Hepatocyte (in vitro differentiated cells): ENCODE results near the gene KRT86. TPM values are rescaled to one million over a fixed set of nuclear protein-coding genes. Genes with fewer than 3 reads are reported as not detected.
"Not testable (repeated sequence)": the region's sequence is repeated elsewhere in the genome, so short reads cannot be mapped to it uniquely, and the experiment has no call there.

Experiments used
- DNase-seq: peaks from one replicate; pipeline ENCODE4 v3.0.0-alpha.2; 2016; ENCODE audit warnings: low spot score
- H2AFZ ChIP-seq: fragments of 200-600 bp; sonication (generic); 2 replicates; pipeline ENCODE4 v1.6.0; 2016; ENCODE audit warnings: antibody characterized with exemption, mild to moderate bottlenecking
- H3K27ac ChIP-seq: fragments of 200-600 bp; sonication (generic); 2 replicates; pipeline ENCODE4 v1.5.1; 2016; ENCODE audit warnings: mild to moderate bottlenecking
- H3K27me3 ChIP-seq: fragments of 200-600 bp; sonication (generic); 2 replicates; pipeline ENCODE4 v1.6.1; 2016
- H3K36me3 ChIP-seq: fragments of 200-600 bp; sonication (generic); replicated peaks from 2 replicates; pipeline ENCODE4 v1.5.1; 2016; ENCODE audit warnings: low read depth; ENCODE audit not compliant: insufficient read depth
- H3K4me1 ChIP-seq: fragments of 200-600 bp; sonication (generic); 2 replicates; pipeline ENCODE4 v1.5.1; 2016; ENCODE audit warnings: mild to moderate bottlenecking, moderate library complexity; ENCODE audit not compliant: insufficient read depth
- H3K4me2 ChIP-seq: fragments of 200-600 bp; sonication (generic); 2 replicates; pipeline ENCODE4 v1.6.0; 2016
- H3K4me3 ChIP-seq: fragments of 200-600 bp; sonication (generic); 2 replicates; pipeline ENCODE4 v1.5.1; 2016; ENCODE audit warnings: mild to moderate bottlenecking
- H3K79me2 ChIP-seq: fragments of 200-600 bp; sonication (generic); 2 replicates; pipeline ENCODE4 v1.6.0; 2017; ENCODE audit warnings: mild to moderate bottlenecking
- H3K9me2 ChIP-seq: fragments of 200-600 bp; sonication (generic); replicated peaks from 2 replicates; pipeline ENCODE4 v1.6.0; 2017; ENCODE audit warnings: mild to moderate bottlenecking; ENCODE audit not compliant: insufficient read depth
- H3K9me3 ChIP-seq: fragments of 200-600 bp; sonication (generic); 2 replicates; pipeline ENCODE4 v1.5.1; 2016; ENCODE audit warnings: low read depth, mild to moderate bottlenecking
- H4K20me1 ChIP-seq: fragments of 200-600 bp; sonication (generic); 2 replicates; pipeline ENCODE4 v1.6.0; 2016; ENCODE audit warnings: mild to moderate bottlenecking; ENCODE audit not compliant: insufficient read depth, poor library complexity, severe bottlenecking
- CTCF ChIP-seq: fragments of 200-600 bp; sonication (generic); IDR thresholded peaks from 2 replicates; pipeline ENCODE4 v1.5.1; 2016; ENCODE audit warnings: antibody characterized with exemption, mild to moderate bottlenecking; ENCODE audit not compliant: poor library complexity
- EZH2 ChIP-seq: fragments of 200-600 bp; sonication (generic); IDR thresholded peaks from 2 replicates; pipeline ENCODE4 v1.6.1; 2016; ENCODE audit warnings: antibody characterized with exemption, mild to moderate bottlenecking, borderline replicate concordance
- EZH2phosphoT487 ChIP-seq: fragments of 200-600 bp; sonication (generic); IDR thresholded peaks from one replicate; pipeline ENCODE4 v1.6.1; 2018; ENCODE audit warnings: antibody characterized with exemption, mild to moderate bottlenecking, low read depth, moderate library complexity; ENCODE audit not compliant: unreplicated experiment, severe bottlenecking
- WGBS: methylation state at CpG from one replicate; pipeline ENCODE4 v1.1.6; 2016; ENCODE audit warnings: low lambda C conversion rate; ENCODE audit errors: missing lambda C conversion rate; 5-methylcytosine and 5-hydroxymethylcytosine counted together
- polyA plus RNA-seq: library from polyadenylated mRNA; unstranded; fragments of >200 nt; fragmentation: Nextera tagmentation; extraction: Ambion mirVana; gene quantifications from 2 replicates; pipeline ENCODE4 v1.2.1, GENCODE V29; 2016
- total RNA-seq: library from RNA; depleted of rRNA; stranded (reverse); fragments of >200 nt; gene quantifications from 2 replicates; pipeline ENCODE4 v1.2.3, GENCODE V29; 2014

KRT86 gene
- total and polyA plus RNA-seq, 2 experiments from 2014 or later: 0.40 TPM; not detected in 1

- H3K79me2 ChIP-seq: no peaks in the 10 kb centered on the region
- H3K9me2 ChIP-seq: no peaks in the 10 kb centered on the region
- H3K9me3 ChIP-seq: no peaks in the 10 kb centered on the region
- no peaks in the 10 kb centered on the region for H4K20me1 ChIP-seq
- WGBS: 53% methylated on average over 2 of the region's 2 CpGs
- H3K27me3 ChIP-seq: no peaks in the 10 kb centered on the region
- no peaks in the 10 kb centered on the region for H3K36me3 ChIP-seq
- H3K4me3 ChIP-seq: no peak overlapping the region
- peaks cover 41% of the 10 kb centered on the region for H3K4me1 ChIP-seq
- H3K27ac ChIP-seq: peak overlapping the region; percentile 37
- no peak for DNase-seq
- no peak overlapping the region for H2AFZ ChIP-seq
- H3K4me2 ChIP-seq: no peak overlapping the region
- TF ChIP-seq CTCF (no peak), EZH2phosphoT487 (no peak), EZH2 (no peak)
Measured at GRCh38 chr12:52239767-52240166, 34.7 kb upstream of the KRT86 start.

GRCh38 chr12:52240247-52240646 lies 34.2 kb upstream of the KRT86 start:
- DNase-seq, H2AFZ ChIP-seq, H3K9me2 ChIP-seq, H3K79me2 ChIP-seq, H3K36me3 ChIP-seq, H3K4me3 ChIP-seq, H3K4me2 ChIP-seq, H4K20me1 ChIP-seq, H3K27ac ChIP-seq, H3K27me3 ChIP-seq, H3K9me3 ChIP-seq: not testable (repeated sequence)
- H3K4me1 ChIP-seq: peaks cover 40% of the 10 kb centered on the region
- WGBS: 84% methylated on average over 6 of the region's 6 CpGs

- Histone ChIP-seq H3K4me2 (no peak overlapping the region), H3K27ac (no peak overlapping the region), H3K9me3 (no peaks in the 10 kb centered on the region), H3K36me3 (no peaks in the 10 kb centered on the region), H4K20me1 (no peaks in the 10 kb centered on the region), H3K27me3 (no peaks in the 10 kb centered on the region), H3K79me2 (no peaks in the 10 kb centered on the region), H3K4me3 (no peak overlapping the region), H3K9me2 (no peaks in the 10 kb centered on the region), H3K4me1 (peaks cover 31% of the 10 kb centered on the region), H2AFZ (no peak overlapping the region)
- 83% methylated on average over 11 of the region's 11 CpGs for WGBS
- TF ChIP-seq EZH2 (no peak), EZH2phosphoT487 (no peak), CTCF (no peak)
- no peak for DNase-seq
Measured at GRCh38 chr12:52241205-52241842, 33.1 kb upstream of the KRT86 start.

GRCh38 chr12:52242442-52243258 lies 31.8 kb upstream of the KRT86 start:
- H3K4me3 ChIP-seq: no peak overlapping the region
- H3K27ac ChIP-seq: no peak overlapping the region
- H3K4me1 ChIP-seq: peaks cover 37% of the 10 kb centered on the region
- H3K27me3 ChIP-seq: no peaks in the 10 kb centered on the region
- H4K20me1 ChIP-seq: no peaks in the 10 kb centered on the region
- H3K36me3 ChIP-seq: no peaks in the 10 kb centered on the region
- WGBS: 96% methylated on average over 11 of the region's 11 CpGs
- H3K4me2 ChIP-seq: no peak overlapping the region
- no peak for TF ChIP-seq EZH2
- no peak for TF ChIP-seq EZH2phosphoT487
- TF ChIP-seq CTCF: no peak
- no peak for DNase-seq
- no peaks in the 10 kb centered on the region for H3K9me3 ChIP-seq
- no peak overlapping the region for H2AFZ ChIP-seq
- H3K79me2 ChIP-seq: no peaks in the 10 kb centered on the region
- no peaks in the 10 kb centered on the region for H3K9me2 ChIP-seq
